Type B pancreatic cell (in vitro differentiated cells): ENCODE measurements around the gene BTK. TPM values are rescaled to one million over a fixed set of nuclear protein-coding genes. Genes with fewer than 3 reads are reported as not detected.
"Not testable (repeated sequence)": the region's sequence is repeated elsewhere in the genome, so short reads cannot be mapped to it uniquely, and the experiment has no call there.

Experiments used
- DNase-seq: peaks from one replicate; pipeline ENCODE4 v3.0.0; 2021; ENCODE audit warnings: mixed read lengths; ENCODE audit not compliant: unreplicated experiment; ENCODE audit errors: extremely low spot score
- H3K27ac Mint-ChIP-seq: 2 replicates; pipeline ENCODE4 v1.8.0; 2021; ENCODE audit warnings: mild to moderate bottlenecking, mixed read lengths
- H3K27me3 Mint-ChIP-seq: 2 replicates; pipeline ENCODE4 v1.8.0; 2021; ENCODE audit warnings: mixed read lengths
- H3K36me3 Mint-ChIP-seq: 2 replicates; pipeline ENCODE4 v1.8.0; 2021; ENCODE audit warnings: mixed read lengths
- H3K4me1 Mint-ChIP-seq: one replicate; pipeline ENCODE4 v1.8.0; 2021; ENCODE audit warnings: mixed read lengths; ENCODE audit not compliant: unreplicated experiment
- H3K4me3 Mint-ChIP-seq: 2 replicates; pipeline ENCODE4 v1.8.0; 2021; ENCODE audit warnings: mild to moderate bottlenecking, mixed read lengths
- H3K9me3 Mint-ChIP-seq: 2 replicates; pipeline ENCODE4 v1.8.0; 2021; ENCODE audit warnings: mixed read lengths
- total RNA-seq: library from RNA; stranded (reverse); gene quantifications from 2 replicates; pipeline ENCODE4 v1.2.1, GENCODE V29; 2021; ENCODE audit warnings: low replicate concordance
- TF ChIP-seq, protein P1 (sequence below): fragments of 200-600 bp; sonication (generic); conservative IDR thresholded peaks from 2 replicates; pipeline ENCODE4 v1.5.0; 2021; ENCODE audit warnings: antibody characterized with exemption, mild to moderate bottlenecking

The BTK gene
- total RNA-seq, 1 donor from 2014 or later: 0.34 TPM

DNA sequence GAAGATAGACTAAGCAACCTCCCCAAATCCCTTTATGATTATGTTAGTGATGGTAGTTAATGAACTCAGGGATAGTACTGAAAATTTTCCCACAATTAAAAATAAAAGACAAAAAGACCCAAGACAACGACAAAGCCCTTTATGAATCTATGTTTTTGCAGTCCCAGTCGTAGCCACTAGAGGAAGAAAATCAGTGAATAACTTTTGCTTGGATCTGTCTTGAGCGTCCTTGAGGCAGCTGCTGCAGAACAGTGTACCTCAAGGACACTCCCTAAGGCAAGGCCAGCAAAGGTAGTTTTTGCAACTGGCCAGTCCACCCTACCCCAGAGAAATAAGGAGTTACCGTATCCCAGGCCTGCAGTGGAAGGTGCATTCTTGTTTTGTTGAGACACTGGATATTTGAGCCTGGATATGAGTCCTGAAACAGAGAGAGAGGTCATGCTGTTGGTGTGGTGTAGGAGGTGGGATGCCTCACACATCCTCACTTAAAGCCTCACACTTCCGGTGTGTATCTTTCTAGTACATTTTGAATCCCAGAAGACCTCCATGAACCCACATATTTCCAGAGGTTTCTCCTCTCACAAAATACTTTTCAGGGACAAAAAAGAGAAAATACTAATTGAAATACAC lies 28.7 kb downstream of the BTK start:
- H3K9me3 Mint-ChIP-seq: no peaks in the 10 kb centered on the region
- H3K4me1 Mint-ChIP-seq: no peaks in the 10 kb centered on the region
- H3K4me3 Mint-ChIP-seq: no peak overlapping the region
- DNase-seq: no peak
- H3K27ac Mint-ChIP-seq: no peak overlapping the region
- H3K36me3 Mint-ChIP-seq: no peaks in the 10 kb centered on the region
- TF ChIP-seq, protein P1, sequence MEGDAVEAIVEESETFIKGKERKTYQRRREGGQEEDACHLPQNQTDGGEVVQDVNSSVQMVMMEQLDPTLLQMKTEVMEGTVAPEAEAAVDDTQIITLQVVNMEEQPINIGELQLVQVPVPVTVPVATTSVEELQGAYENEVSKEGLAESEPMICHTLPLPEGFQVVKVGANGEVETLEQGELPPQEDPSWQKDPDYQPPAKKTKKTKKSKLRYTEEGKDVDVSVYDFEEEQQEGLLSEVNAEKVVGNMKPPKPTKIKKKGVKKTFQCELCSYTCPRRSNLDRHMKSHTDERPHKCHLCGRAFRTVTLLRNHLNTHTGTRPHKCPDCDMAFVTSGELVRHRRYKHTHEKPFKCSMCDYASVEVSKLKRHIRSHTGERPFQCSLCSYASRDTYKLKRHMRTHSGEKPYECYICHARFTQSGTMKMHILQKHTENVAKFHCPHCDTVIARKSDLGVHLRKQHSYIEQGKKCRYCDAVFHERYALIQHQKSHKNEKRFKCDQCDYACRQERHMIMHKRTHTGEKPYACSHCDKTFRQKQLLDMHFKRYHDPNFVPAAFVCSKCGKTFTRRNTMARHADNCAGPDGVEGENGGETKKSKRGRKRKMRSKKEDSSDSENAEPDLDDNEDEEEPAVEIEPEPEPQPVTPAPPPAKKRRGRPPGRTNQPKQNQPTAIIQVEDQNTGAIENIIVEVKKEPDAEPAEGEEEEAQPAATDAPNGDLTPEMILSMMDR: peak; percentile 59
- no peaks in the 10 kb centered on the region for H3K27me3 Mint-ChIP-seq

DNA sequence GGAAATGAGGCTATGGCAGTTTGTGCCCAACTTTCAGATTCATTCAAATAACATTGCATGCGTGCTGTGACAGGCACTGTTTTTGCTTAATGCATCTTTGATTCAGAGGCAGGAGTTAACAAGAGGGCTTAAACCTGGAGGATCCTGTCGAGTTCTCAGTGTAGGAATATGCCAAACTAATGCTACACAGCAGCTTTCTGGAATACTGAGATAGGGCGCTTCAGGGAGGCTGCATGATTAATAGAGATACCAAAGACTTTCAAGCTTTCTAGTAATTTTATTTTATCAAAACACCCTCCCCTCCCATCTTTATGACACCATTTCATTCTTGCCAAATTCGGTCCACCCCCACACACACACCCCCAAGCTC lies 36.8 kb downstream of the BTK start:
- Mint-ChIP-seq H3K4me1 (peaks cover 5% of the 10 kb centered on the region), H3K4me3 (peak overlapping the region; percentile 90), H3K9me3 (no peaks in the 10 kb centered on the region), H3K36me3 (no peaks in the 10 kb centered on the region), H3K27me3 (no peaks in the 10 kb centered on the region), H3K27ac (peak overlapping the region; percentile 71)
- TF ChIP-seq, protein P1: no peak
- no peak for DNase-seq

DNA sequence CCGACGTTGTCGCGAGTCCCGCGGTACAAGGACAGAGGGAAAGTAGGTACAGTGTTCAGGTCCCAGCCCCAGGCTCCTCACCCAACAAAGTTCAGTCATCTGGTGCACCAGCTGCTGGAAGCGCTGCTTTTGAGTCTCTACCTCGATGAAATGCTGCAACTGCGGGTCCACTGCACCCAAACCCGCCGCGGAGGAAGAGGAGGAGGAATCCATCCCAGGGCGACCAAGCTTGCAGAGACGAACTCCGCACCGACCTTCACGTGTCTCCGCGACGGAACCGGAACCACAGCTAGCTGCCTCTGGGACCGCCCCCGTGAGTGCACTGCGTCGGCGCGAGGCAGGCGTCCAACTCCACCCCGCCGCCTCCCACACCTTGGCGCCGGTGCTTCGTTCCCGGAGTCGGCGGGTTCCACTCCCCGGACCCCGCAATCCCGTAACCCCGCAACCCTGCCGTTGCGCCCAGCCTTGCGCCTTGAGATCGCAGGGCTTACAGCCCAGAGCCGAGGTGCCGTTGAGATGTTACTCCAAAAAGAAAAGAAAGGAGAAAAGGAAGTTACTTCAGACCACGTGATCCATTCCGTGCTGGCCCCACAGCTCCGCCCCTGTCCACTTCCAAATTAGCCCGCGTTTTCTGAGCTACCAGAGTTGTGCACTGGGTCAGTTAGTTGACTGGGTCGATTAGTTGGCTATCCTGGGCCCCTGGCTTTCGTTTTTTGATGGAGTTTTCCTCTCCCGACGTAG lies 37.4 kb downstream of the BTK start, which contains the start of gene TIMM8A:
TIMM8A (minus strand) TSS at position 291 of the 741 bp plus-strand sequence; CDS start at position 213, 78 bp downstream.
- no peaks in the 10 kb centered on the region for H3K36me3 Mint-ChIP-seq
- H3K9me3 Mint-ChIP-seq: no peaks in the 10 kb centered on the region
- peak within 1 kb of the TSS; percentile 90 for H3K4me3 Mint-ChIP-seq
- peak within 1 kb of the TSS; percentile 71 for H3K27ac Mint-ChIP-seq
- TF ChIP-seq, protein P1: no peak
- H3K27me3 Mint-ChIP-seq: no peaks in the 10 kb centered on the region
- peak; percentile 68 for DNase-seq
- peaks cover 5% of the 10 kb centered on the region for H3K4me1 Mint-ChIP-seq

DNA sequence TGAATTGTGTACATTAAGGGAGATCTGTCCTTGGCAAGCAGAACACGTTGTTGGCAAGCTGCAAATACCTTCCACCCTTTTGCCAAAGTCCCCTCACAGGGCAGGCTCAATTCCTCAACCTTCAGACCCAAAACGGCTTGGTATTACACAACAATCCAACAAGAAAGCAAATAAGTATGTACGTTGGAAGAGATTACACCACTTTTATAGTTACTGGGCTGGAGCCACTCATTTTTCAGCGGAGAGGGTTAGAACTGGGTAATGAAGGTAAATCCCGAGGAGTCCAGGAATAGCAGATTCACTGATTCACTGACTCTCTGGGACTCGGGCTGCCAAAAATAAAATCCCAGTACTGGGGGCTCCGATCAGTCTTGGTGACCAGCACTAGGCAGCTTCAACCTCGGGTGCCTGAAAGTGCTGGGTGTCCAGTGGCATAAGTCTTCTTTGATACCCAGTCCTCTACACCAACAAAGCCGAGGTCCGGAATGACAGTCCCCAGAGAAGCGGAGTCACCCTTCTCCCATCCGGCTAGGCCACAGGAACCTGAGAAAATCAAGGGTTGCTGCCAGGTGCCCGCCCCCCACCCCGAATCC lies 38.0 kb downstream of the BTK start:
- H3K27me3 Mint-ChIP-seq: no peaks in the 10 kb centered on the region
- H3K27ac Mint-ChIP-seq: peak overlapping the region; percentile 71
- peak overlapping the region; percentile 90 for H3K4me3 Mint-ChIP-seq
- no peaks in the 10 kb centered on the region for H3K36me3 Mint-ChIP-seq
- H3K9me3 Mint-ChIP-seq: no peaks in the 10 kb centered on the region
- TF ChIP-seq, protein P1: no peak
- no peak for DNase-seq
- H3K4me1 Mint-ChIP-seq: peaks cover 5% of the 10 kb centered on the region

DNA sequence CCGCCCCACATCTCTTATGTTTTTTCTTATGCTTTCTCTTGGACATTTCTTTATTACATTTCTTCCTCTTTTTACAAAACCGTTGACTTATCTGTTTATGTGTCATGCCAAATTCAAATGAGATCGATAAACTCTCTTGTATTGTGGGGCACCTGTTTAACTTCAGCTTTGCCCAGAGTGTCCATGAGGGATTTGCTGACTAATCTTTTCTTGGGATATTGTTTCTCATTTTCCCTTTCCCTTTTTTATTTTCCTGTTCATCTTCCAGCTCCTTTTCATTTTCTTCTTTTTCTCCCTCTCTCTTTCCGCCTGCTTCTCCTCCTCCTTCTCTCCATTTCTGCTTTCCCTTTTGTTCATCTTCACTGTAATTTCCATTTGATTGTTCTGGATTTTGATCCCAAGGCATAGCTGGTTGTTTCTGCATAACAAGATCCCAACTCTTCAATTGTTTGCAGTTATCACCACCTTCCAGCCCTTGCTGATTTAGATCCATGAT lies 48.2 kb downstream of the BTK start:
- H3K9me3 Mint-ChIP-seq: no peaks in the 10 kb centered on the region

DNA sequence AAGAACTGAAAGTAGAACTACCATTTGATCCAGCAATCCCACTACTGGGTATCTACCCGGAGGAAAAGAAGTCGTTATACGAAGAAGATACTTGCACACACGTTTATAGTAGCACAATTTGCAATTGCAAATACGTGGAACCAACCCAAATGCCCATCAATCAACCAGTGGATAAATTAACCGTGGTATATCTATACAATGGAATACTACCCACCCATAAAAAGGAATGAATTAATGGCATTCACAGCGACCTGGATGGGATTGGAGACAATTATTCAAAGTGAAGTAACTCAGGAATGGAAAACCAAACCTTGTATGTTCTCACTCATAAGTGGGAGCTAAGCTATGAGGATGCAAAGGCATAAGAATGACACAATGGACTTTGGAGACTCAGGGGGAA lies 51.7 kb downstream of the BTK start:
- H3K27ac Mint-ChIP-seq, H3K9me3 Mint-ChIP-seq, DNase-seq, H3K4me3 Mint-ChIP-seq, H3K27me3 Mint-ChIP-seq, H3K36me3 Mint-ChIP-seq, H3K4me1 Mint-ChIP-seq: not testable (repeated sequence)

More for the DNA sequence above, 48.2 kb downstream of the BTK start:
- Mint-ChIP-seq H3K27me3 (no peaks in the 10 kb centered on the region), H3K27ac (no peak overlapping the region), H3K4me3 (no peak overlapping the region), H3K4me1 (no peaks in the 10 kb centered on the region), H3K36me3 (no peaks in the 10 kb centered on the region)
- DNase-seq: no peak
- TF ChIP-seq, protein P1: no peak

DNA sequence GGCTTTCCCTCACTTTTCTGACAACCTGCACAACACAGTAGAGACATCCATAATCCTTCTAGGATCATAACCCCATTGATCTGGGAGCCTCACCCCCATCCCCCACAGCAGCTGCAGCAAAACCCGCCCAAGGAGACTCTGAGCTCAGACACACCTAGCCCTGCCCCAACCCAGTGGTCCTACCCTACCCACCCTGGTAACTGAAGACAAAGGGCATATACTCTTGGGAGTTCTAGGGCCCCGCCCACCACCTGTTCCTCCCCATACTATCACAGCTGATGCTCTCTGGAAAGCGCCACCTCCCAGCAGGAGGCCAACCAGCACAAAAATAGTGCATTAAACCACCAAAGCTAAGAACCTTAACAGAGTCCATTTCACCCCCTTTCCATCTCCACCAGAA lies 59.4 kb downstream of the BTK start:
- not testable (repeated sequence) for DNase-seq, H3K4me1 Mint-ChIP-seq, H3K4me3 Mint-ChIP-seq, H3K9me3 Mint-ChIP-seq, H3K27ac Mint-ChIP-seq, H3K36me3 Mint-ChIP-seq, H3K27me3 Mint-ChIP-seq
